ENCODE data around the gene TMEM154.

DNA sequence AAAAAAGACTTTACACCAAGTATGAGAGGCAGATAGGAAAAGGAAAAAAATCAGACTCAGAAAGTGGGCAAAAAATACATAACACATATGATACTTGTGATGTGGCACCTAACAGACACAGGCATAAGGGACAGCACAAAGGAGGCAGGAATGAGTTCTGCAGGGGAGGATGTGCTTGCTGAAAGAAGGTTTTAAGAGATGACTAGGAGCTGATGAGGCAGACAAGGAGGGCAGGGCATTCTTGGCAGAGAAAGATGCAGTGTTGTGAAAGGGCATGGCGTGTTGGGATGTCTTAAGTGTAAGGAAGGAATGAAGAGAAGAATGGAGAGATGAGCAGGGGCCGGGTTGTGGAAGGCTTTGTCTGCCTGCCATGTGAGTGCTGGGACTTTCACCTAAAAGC, 49.7 kb upstream of the TMEM154 start:
- TF ChIP-seq, protein P1, sequence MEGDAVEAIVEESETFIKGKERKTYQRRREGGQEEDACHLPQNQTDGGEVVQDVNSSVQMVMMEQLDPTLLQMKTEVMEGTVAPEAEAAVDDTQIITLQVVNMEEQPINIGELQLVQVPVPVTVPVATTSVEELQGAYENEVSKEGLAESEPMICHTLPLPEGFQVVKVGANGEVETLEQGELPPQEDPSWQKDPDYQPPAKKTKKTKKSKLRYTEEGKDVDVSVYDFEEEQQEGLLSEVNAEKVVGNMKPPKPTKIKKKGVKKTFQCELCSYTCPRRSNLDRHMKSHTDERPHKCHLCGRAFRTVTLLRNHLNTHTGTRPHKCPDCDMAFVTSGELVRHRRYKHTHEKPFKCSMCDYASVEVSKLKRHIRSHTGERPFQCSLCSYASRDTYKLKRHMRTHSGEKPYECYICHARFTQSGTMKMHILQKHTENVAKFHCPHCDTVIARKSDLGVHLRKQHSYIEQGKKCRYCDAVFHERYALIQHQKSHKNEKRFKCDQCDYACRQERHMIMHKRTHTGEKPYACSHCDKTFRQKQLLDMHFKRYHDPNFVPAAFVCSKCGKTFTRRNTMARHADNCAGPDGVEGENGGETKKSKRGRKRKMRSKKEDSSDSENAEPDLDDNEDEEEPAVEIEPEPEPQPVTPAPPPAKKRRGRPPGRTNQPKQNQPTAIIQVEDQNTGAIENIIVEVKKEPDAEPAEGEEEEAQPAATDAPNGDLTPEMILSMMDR (IDR thresholded peaks at IDR 0.05 in 8 of 11, conservative IDR thresholded peaks at IDR 0.05 in 3 of 11): no peak
- no peak for TF ChIP-seq POLR2A (IDR thresholded peaks at IDR 0.05)
- no peak for TF ChIP-seq POLR2AphosphoS5 (IDR thresholded peaks at IDR 0.05)

Data from spleen (tissue), 7 donors.